ENCODE results near the gene SSTR4. TPM values are rescaled to one million over a fixed set of nuclear protein-coding genes. Genes with fewer than 3 reads are reported as not detected.

SSTR4 gene
- total and polyA plus RNA-seq, 4 donors: 0.06 TPM; not detected in 3

- Histone ChIP-seq H3K27ac (ENCODE audit: low read depth in 1 of 2, low read length in 1 of 2) (peak overlapping the region; percentile 34 to 81), H3K4me1 (ENCODE audit: control insufficient read depth in 5 of 5, insufficient read depth in 5 of 5, low read length in 5 of 5) (peaks cover 8 to 82% (median 22%) of the 10 kb centered on the region in 5 donors), H3K4me3 (no peak overlapping the region), H3K9ac (ENCODE audit: insufficient read depth in 1 of 2, low read length in 2 of 2) (no peak overlapping the region), H3K36me3 (ENCODE audit: control insufficient read depth in 4 of 4, insufficient read depth in 4 of 4, low read length in 4 of 4) (no peaks in the 10 kb centered on the region), H3K9me3 (ENCODE audit: control insufficient read depth in 4 of 4, insufficient read depth in 3 of 4, low read length in 3 of 4) (no peaks in the 10 kb centered on the region), H3K27me3 (ENCODE audit: control insufficient read depth in 3 of 3, insufficient read depth in 3 of 3, low read length in 2 of 3) (no peaks in the 10 kb centered on the region)
- 59 to 75% methylated on average over 5 of the region's 5 CpGs for WGBS, 2 donors
- DNase-seq (no peak), ATAC-seq (ENCODE audit: insufficient read depth, low FRiP score) (no peak)
- TF ChIP-seq, protein P1, sequence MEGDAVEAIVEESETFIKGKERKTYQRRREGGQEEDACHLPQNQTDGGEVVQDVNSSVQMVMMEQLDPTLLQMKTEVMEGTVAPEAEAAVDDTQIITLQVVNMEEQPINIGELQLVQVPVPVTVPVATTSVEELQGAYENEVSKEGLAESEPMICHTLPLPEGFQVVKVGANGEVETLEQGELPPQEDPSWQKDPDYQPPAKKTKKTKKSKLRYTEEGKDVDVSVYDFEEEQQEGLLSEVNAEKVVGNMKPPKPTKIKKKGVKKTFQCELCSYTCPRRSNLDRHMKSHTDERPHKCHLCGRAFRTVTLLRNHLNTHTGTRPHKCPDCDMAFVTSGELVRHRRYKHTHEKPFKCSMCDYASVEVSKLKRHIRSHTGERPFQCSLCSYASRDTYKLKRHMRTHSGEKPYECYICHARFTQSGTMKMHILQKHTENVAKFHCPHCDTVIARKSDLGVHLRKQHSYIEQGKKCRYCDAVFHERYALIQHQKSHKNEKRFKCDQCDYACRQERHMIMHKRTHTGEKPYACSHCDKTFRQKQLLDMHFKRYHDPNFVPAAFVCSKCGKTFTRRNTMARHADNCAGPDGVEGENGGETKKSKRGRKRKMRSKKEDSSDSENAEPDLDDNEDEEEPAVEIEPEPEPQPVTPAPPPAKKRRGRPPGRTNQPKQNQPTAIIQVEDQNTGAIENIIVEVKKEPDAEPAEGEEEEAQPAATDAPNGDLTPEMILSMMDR (IDR thresholded peaks at IDR 0.05; ENCODE audit: control extremely low read depth, extremely low read depth): no peak
These were observed 26.1 kb downstream of the SSTR4 start for GRCh38 chr20:23061262-23061661.

GRCh38 chr20:23061734-23062561 lies 26.8 kb downstream of the SSTR4 start:
- WGBS, 2 donors: 42 to 51% methylated on average over 8 of the region's 8 CpGs

DNA sequence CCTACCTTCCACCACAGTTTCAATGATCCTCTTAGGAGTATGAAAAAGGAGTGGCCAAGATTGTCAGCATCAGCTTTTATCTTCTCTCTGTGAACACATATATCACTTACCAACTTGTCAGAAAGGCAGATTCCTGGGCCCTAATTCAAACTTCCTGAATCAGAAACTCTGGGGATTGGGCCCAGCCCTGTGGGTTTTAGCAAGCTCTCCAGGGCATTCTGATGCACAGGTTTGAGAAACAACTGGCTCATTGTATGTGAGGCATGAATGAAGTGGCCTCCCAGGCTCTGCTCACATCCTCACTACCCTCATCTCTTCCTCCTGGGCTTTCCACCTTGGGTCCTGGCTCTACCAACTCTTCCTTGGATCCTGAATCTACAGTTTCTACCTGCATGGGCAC lies 27.5 kb downstream of the SSTR4 start:
- Histone ChIP-seq H3K27me3 (ENCODE audit: control insufficient read depth in 3 of 3, insufficient read depth in 3 of 3, low read length in 2 of 3) (no peaks in the 10 kb centered on the region), H3K9ac (ENCODE audit: insufficient read depth in 1 of 2, low read length in 2 of 2) (no peak overlapping the region), H3K4me3 (no peak overlapping the region), H3K4me1 (ENCODE audit: control insufficient read depth in 5 of 5, insufficient read depth in 5 of 5, low read length in 5 of 5) (peaks cover 8 to 86% (median 22%) of the 10 kb centered on the region in 5 donors), H3K9me3 (ENCODE audit: control insufficient read depth in 4 of 4, insufficient read depth in 3 of 4, low read length in 3 of 4) (no peaks in the 10 kb centered on the region), H3K27ac (ENCODE audit: low read depth in 1 of 2, low read length in 1 of 2) (no peak overlapping the region), H3K36me3 (ENCODE audit: control insufficient read depth in 4 of 4, insufficient read depth in 4 of 4, low read length in 4 of 4) (no peaks in the 10 kb centered on the region)
- TF ChIP-seq, protein P1 (IDR thresholded peaks at IDR 0.05; ENCODE audit: control extremely low read depth, extremely low read depth): no peak
- no peak for ATAC-seq (ENCODE audit: insufficient read depth, low FRiP score)
- DNase-seq: no peak

More at GRCh38 chr20:23061734-23062561, 26.8 kb downstream of the SSTR4 start:
- H3K4me1 ChIP-seq (ENCODE audit: control insufficient read depth in 5 of 5, insufficient read depth in 5 of 5, low read length in 5 of 5): peaks cover 8 to 85% (median 22%) of the 10 kb centered on the region in 5 donors
- no peaks in the 10 kb centered on the region for H3K27me3 ChIP-seq (ENCODE audit: control insufficient read depth in 3 of 3, insufficient read depth in 3 of 3, low read length in 2 of 3)
- no peak overlapping the region for H3K4me3 ChIP-seq
- ATAC-seq (ENCODE audit: insufficient read depth, low FRiP score) (peak; percentile 76), DNase-seq (peak; percentile 90 to 97 (median 95))
- TF ChIP-seq, protein P1 (IDR thresholded peaks at IDR 0.05; ENCODE audit: control extremely low read depth, extremely low read depth): no peak
- H3K9ac ChIP-seq (ENCODE audit: insufficient read depth in 1 of 2, low read length in 2 of 2): no peak overlapping the region
- H3K9me3 ChIP-seq (ENCODE audit: control insufficient read depth in 4 of 4, insufficient read depth in 3 of 4, low read length in 3 of 4): no peaks in the 10 kb centered on the region
- H3K36me3 ChIP-seq (ENCODE audit: control insufficient read depth in 4 of 4, insufficient read depth in 4 of 4, low read length in 4 of 4): no peaks in the 10 kb centered on the region
- H3K27ac ChIP-seq (ENCODE audit: low read depth in 1 of 2, low read length in 1 of 2): peak overlapping the region; percentile 34 to 81

Data from lung (tissue), 12 donors.